Gastrocnemius medialis (tissue), 4 donors: Measurements from ENCODE around the gene SAMD4A.

Experiments
- POLR2A ChIP-seq, 2 donors: fragments of 450-650 bp; IDR thresholded peaks; one replicate each; pipeline ENCODE4 v1.6.1; 2017; ENCODE audit warnings: antibody characterized with exemption in 2 of 2, mild to moderate bottlenecking in 2 of 2, moderate library complexity in 2 of 2
- TF ChIP-seq, protein P1 (sequence below), 5 experiments: fragments of 450-650 bp in 3 of 5; fragments of 200-600 bp in 2 of 5; sonication (generic) in 2 of 5; IDR thresholded peaks in 4 of 5; conservative IDR thresholded peaks in 1 of 5; 1 replicate in 4 of 5; 2 replicates in 1 of 5; pipeline ENCODE4 v1.5.1; 2016 to 2019; ENCODE audit warnings: antibody characterized with exemption in 5 of 5, mild to moderate bottlenecking in 3 of 5, moderate library complexity in 3 of 5

DNA sequence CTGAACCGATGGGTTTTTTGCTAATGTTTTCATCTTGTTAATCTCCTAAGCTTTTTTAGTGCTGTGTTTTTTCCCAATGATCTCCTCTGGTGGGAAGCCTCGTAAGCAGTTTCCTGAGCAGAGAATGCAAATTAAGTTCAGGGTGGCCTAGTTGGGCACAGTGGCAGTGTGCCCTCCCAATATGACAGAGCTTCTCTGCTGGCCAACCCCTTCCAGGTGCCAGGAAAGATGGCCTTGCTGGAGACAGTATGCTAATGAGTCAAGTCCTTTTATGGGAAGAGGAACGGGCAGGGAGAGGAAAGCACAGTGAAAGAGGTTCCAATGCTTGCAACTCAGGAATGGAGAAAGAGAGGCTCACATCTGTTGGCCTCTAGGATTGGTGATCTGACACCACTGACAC lies 219.9 kb downstream of the SAMD4A start:
- TF ChIP-seq, protein P1, sequence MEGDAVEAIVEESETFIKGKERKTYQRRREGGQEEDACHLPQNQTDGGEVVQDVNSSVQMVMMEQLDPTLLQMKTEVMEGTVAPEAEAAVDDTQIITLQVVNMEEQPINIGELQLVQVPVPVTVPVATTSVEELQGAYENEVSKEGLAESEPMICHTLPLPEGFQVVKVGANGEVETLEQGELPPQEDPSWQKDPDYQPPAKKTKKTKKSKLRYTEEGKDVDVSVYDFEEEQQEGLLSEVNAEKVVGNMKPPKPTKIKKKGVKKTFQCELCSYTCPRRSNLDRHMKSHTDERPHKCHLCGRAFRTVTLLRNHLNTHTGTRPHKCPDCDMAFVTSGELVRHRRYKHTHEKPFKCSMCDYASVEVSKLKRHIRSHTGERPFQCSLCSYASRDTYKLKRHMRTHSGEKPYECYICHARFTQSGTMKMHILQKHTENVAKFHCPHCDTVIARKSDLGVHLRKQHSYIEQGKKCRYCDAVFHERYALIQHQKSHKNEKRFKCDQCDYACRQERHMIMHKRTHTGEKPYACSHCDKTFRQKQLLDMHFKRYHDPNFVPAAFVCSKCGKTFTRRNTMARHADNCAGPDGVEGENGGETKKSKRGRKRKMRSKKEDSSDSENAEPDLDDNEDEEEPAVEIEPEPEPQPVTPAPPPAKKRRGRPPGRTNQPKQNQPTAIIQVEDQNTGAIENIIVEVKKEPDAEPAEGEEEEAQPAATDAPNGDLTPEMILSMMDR (IDR thresholded peaks at IDR 0.05 in 4 of 5, conservative IDR thresholded peaks at IDR 0.05 in 1 of 5), result no peak
- no peak for TF ChIP-seq POLR2A (IDR thresholded peaks at IDR 0.05)
